HG02759 (cell line): ENCODE measurements around the gene ACOX1.
A peak's percentile ranks its signal among the peaks of the same experiment; 100 is the strongest.

ENCODE experiments used
- ATAC-seq: cut with Tn5 transposase; IDR thresholded peaks from one replicate; pipeline ENCODE4 v1.9.1; 2021; ENCODE audit warnings: mild to moderate bottlenecking, moderate library complexity; ENCODE audit not compliant: unreplicated experiment

Gene ACOX1

GRCh38 chr17:75913537-75914210 lies 65.3 kb downstream of the ACOX1 start:
- no peak for ATAC-seq

DNA sequence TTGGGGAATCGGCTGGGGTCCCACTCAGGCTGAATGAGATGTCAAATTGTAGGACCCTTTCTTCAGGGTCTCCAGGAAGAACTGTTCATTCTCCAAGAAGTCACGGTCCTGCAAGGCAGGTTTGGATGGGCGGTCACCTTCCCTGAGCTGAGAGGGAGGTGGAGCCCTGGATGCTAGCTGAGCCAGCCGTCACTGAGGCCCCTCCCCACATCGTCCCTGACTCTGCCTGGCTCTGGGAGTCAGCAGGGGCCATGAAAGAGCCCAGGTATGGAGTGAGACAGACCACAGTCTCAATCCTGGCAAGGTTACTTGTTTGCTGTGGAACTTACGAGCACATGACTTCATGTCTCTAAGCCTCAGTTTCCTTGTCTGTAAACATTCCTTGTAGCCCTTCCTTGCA lies 68.3 kb downstream of the ACOX1 start:
- no peak for ATAC-seq

DNA sequence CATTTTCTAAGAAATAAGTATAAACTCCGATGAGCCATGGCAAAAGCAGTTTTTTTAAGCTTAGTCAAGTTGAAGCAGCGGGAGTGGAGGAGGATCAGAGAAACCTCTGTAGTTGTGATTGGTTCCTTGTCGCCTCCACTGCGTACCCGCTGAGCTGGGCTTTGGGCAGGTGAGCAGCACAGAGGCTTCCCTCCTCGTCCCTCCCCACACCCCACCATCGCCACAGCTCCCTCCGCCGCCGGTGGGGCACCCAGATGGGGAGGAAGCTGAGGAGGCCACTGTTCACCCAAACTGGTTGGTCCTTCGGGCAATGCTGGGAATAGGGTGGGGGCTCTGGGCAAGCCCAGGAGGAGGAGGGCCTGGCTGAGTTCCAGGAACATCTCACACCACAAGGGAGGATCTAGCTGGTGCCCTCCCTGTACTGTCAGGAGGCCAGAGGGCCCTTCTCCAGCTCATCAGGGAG lies 69.1 kb downstream of the ACOX1 start:
- ATAC-seq, result no peak

GRCh38 chr17:75909051-75909811 lies 69.7 kb downstream of the ACOX1 start:
- no peak for ATAC-seq

- no peak for ATAC-seq
Observed at GRCh38 chr17:75908201-75908600, 70.8 kb downstream of the ACOX1 start.

GRCh38 chr17:75906143-75906884 lies 72.7 kb downstream of the ACOX1 start:
- ATAC-seq, result no peak

GRCh38 chr17:75904749-75905521 lies 74.0 kb downstream of the ACOX1 start, which contains the start of gene MRPL38:
Gene MRPL38 (minus strand): TSS chr17:75904884. CDS start chr17:75904875, 9 bp downstream.
- ATAC-seq, result peak; percentile 97

DNA sequence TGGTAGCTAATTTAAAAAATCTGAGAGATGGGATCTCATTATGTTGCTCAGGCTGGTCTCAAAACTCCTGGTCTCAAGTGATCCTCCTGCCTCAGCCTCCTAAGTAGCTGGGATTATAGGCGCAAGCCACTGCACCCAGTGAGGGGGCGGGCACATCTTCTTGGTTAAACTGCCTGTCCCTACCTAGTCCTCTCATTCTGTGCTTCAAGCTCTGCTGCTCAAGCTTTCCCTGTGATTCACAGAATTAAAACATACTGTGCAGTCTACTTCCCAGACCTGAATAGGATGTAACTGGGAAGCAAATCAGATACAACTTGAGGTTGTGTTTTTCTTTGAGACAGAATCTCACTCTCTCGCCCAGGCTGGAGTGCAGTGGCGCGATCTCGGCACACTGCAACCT lies 76.6 kb downstream of the ACOX1 start:
- ATAC-seq, result no peak

DNA sequence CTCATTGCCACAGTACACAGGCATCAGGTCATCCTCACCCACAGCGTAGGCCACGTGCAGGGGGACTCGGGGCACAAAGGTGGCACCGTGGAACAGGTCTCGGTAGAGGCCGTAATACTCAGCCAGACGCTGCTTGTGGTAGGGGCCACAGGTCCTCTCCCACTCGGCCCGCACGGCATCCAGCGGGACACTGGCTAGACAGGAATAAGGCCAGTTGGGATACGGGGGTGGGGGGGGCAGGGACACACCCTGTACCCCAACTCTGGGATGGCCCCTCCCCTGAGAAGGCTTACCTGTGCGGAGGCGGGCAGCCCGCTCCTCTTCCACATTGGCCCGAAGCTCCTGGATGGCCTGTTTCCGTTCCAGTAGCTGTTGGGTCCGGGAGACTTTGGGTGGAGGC lies 77.2 kb downstream of the ACOX1 start:
- ATAC-seq, result no peak

DNA sequence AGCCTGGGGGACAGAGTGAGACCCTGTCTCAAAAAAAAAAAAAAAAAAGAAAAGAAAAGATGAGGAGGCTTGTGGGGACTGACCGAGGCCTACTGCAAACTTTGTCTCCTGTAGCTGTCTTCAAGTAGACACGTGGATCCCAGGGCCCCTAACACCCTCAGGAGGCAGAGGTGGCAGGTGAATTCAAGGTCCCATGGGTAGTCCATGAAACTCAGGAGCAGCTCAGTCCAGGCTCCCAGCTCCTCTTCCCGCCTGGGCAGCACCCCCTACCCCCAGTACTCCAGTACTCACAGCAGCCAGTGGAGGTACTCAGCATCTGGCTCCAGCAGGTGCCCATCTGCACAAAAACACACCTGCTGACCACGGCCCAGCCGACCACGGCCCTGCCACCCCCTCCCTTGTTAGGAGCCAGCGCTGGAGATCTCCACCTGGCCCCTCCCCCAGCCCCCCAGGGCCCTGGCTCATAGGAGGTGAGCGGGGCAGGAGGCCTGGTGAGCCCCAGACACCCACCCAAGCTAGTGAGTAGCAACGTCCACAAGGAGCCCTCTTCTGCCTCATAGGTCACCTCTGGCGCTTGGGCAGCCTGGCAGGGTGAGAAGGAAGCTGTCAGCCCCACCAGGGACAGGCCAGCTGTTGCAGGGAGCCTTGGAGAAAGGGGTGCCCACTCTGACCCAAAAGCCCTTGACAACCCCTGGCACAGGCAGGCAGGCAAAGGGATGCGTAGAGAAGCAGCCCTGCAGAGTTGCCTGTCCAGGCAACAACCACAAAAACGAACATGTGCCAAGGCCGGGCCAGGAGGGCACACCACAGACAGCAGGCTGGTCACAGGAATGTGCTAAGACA lies 78.1 kb downstream of the ACOX1 start:
- no peak for ATAC-seq

DNA sequence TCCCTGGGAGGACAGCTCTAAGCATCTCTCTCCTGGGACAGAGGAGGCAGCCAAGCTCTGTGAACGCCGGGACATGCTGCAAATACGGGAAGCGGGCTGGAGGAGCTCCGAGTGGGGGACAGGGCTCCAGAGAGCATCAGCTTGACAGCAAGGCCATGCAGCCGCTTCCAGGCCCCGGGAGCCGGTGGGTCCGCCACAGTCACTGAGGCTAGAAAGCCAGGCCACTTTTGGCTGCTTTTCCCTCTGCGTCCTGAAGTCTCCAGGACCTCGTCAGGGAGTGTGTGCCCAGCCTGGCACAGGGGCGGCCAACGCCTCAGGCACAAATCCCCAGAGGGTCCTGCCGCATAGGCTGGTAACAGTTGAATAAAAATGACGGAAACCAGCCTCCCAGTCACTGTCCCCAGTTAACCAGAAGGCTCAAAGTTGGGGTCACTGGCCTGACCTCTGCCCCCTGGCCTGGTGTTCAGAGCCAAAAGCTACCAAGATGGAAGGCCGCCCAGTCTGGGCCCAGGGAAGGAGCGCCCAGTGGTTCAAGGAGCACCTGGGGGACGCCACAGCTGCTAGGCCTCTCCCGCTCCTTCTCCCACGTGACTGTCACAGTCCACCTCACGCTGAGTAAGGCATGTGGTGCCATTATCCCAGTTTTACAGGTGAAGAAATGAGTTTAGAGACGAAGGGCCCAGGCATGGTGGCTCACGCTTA lies 79.0 kb downstream of the ACOX1 start:
- no peak for ATAC-seq

- no peak for ATAC-seq
Observed at GRCh38 chr17:75899353-75899752, 79.6 kb downstream of the ACOX1 start.

- no peak for ATAC-seq
Observed at GRCh38 chr17:75898791-75899190, 80.2 kb downstream of the ACOX1 start.

- ATAC-seq, result no peak
Observed at GRCh38 chr17:75898065-75898464, 80.9 kb downstream of the ACOX1 start.

- no peak for ATAC-seq
Observed at GRCh38 chr17:75897160-75898019, 81.6 kb downstream of the ACOX1 start.

DNA sequence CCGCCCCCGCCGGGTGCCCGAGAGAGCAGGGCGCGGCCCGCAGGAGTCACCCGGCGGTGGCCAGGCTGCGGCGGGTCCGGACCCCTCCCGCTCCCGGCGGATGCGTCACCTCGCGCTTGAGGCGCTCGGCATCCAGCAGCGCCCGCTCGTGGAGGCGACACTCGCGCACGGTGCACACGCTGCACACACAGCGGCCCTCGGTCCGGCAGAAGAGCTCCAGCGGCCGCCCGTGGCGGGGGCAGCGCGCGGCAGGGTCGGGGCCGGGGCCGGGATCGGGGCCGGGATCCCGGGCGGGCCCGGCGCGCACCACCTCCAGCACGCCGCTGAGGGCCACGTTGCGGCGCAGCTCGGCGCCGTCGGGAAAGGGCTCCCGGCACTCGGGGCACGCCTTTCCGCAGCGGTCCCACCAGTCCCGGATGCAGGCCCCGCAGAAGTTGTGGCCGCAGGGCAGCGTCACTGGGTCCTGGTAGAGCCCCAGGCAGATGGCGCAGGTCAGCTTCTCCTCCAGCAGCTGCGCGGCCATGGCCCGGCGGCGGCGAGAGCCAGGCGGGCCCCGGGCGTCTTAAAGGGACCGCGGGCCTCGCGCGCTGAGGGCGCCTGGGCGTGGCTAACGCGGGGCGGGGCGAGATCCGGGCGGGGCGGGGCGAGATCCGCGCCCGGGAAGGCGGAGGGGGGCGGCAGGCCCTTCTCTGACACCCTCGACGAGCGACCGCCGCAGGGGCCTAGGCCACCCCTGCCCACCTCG lies 82.4 kb downstream of the ACOX1 start, which contains the start of gene TRIM65:
Gene TRIM65, minus strand, starts transcription at position 537 of the 745 bp plus-strand sequence. Its CDS starts 14 bp downstream, at position 523.
- peak; percentile 70 for ATAC-seq

DNA sequence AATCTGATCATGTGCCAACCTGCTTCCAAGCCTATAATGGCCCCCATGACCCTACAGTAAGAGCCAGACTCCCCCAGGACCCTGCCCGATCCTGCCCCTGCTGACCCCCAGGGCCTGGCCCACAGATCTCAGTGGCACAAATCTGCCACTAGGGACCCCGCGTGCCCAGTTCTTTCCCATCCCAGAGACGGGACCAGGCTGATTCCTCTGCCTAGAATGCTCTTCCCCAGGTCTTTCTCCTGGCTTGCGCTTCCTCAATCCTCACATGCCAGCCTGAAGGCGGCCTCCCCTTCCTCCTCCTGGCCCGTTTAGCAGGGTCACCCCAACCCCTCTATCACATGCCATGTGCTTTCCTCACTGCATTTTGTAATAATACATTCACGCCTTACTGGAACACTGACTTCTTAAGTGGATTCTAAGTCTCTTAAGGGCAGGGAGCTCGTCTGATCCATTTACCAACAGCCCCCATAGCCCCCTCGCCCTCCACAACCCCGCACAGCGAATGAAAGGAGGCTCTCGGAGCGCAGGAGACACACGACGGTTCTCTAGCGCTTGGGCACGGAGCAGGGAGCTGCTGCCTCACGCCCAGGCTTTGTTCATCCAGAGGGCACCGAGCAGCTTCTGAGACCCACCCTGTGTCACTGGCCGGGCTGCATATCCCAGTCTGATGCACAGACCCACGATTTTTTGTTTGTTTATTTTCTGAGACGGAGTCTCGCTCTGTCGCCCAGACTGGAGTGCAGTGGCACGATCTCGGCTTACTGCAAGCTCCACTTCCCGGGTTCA lies 83.4 kb downstream of the ACOX1 start:
- no peak for ATAC-seq
